WERI-Rb-1 (cell line): ENCODE results near the gene IQSEC1.

Experiments used
- DNase-seq: peaks from one replicate; pipeline ENCODE4 v3.0.0-alpha.2; 2020
- H3K27ac ChIP-seq: fragments of 250-450 bp; sonication (Bioruptor Pico); 2 replicates; pipeline ENCODE4 v1.5.1; 2020; ENCODE audit warnings: mild to moderate bottlenecking, moderate library complexity
- H3K27me3 ChIP-seq: fragments of 250-450 bp; sonication (Bioruptor Pico); 2 replicates; pipeline ENCODE4 v1.5.1; 2021; ENCODE audit warnings: mild to moderate bottlenecking, low read depth, moderate library complexity; ENCODE audit not compliant: insufficient read depth, severe bottlenecking
- H3K36me3 ChIP-seq: fragments of 250-450 bp; sonication (Bioruptor Pico); 2 replicates; pipeline ENCODE4 v1.5.1; 2020; ENCODE audit warnings: mild to moderate bottlenecking, moderate library complexity
- H3K4me3 ChIP-seq: 2 replicates; pipeline ENCODE4 v1.5.1; 2011; ENCODE audit warnings: low read depth, mild to moderate bottlenecking, control low read depth, low read length
- H3K9me3 ChIP-seq: fragments of 250-450 bp; sonication (Bioruptor Pico); 2 replicates; pipeline ENCODE4 v1.5.1; 2021; ENCODE audit warnings: mild to moderate bottlenecking, moderate library complexity; ENCODE audit not compliant: severe bottlenecking
- CTCF ChIP-seq: IDR thresholded peaks from 2 replicates; pipeline ENCODE4 v1.5.1; 2011; ENCODE audit warnings: low read depth, mild to moderate bottlenecking, control low read depth, inconsistent platforms, low read length

The IQSEC1 gene

GRCh38 chr3:12991481-12991837 is 81.8 kb downstream of the IQSEC1 start:
- Histone ChIP-seq H3K27me3 (no peaks in the 10 kb centered on the region), H3K36me3 (peaks cover 2% of the 10 kb centered on the region), H3K9me3 (no peaks in the 10 kb centered on the region), H3K4me3 (no peak overlapping the region), H3K27ac (peak overlapping the region; percentile 97)
- no peak for TF ChIP-seq CTCF
- DNase-seq, result no peak

DNA sequence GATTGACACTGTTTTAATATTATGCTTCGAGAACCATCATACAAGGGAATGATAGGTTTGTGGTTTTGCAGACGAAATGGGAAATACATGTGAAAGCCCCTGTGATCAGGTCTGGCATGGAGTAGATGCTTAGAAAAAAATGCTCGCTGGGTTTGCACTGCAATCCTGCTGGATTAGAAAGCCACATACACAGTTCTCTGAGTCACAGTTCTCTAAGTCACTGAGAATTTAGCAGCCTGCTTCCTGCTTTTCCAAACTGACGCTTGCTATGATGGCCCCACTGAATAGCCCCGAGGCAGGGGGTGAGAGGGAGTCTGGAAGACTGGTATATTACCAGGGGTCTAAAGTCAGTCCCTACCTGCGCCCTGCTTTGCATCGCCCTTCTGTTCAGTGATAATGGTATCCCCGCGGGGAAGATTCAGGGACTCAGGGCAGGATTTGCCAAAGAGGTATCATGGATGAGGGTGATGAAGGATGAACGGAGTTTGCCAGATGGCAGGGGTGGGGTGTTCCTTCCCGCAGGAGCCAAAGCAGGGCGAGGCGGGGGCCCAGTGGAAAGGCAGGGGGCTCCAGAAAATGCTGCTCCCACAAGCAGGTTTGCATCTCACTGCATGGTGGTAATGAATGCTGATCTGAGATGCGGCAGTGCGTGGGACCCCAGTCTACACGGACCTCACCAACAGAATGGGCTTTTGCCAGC is 82.3 kb downstream of the IQSEC1 start:
- H3K27me3 ChIP-seq, result no peaks in the 10 kb centered on the region
- peaks cover 3% of the 10 kb centered on the region for H3K36me3 ChIP-seq
- TF ChIP-seq CTCF, result no peak
- H3K4me3 ChIP-seq, result 0 out of 2 replicates have a peak overlapping the region, but pooled peaks have one; percentile 4
- peak overlapping the region; percentile 97 for H3K27ac ChIP-seq
- DNase-seq, result peak; percentile 59
- H3K9me3 ChIP-seq, result no peaks in the 10 kb centered on the region

GRCh38 chr3:12990306-12990705 is 82.9 kb downstream of the IQSEC1 start:
- no peak for TF ChIP-seq CTCF
- Histone ChIP-seq H3K36me3 (peaks cover 3% of the 10 kb centered on the region), H3K4me3 (no peak overlapping the region), H3K9me3 (no peaks in the 10 kb centered on the region), H3K27me3 (no peaks in the 10 kb centered on the region), H3K27ac (peak overlapping the region; percentile 97)
- DNase-seq, result no peak

DNA sequence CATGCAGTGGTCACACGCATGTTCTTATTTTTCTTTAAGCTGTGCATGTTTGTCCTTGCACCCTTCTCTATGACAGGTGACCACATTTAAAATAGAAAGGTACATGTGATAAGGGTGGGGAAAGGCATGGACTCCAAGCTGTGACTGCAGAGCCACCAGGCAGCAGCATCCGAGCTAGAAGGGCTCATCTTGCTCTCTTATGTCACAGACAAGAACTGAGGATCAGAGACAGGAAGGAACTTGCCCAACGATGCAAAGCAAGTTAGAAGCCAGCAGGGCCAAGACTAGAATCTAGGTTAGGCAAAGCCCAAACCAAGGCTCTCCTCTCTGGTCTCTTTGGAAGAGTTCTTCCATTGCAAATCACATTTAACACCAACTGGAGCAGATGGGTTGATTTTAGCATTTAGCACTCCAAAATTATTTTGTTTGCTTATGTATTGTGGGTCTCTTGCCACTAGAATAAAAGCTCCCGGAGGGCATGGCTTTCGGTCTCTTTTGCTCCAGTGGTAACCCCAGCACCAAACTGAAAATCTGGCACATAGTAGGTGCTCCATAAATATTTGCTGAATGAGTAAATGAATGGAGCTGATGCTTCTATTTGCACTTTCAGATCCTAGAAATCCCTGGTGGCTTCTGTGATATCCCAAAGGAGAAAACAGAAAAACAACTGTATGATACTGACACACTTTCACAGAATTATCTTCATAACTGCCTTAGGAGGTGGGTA is 84.3 kb downstream of the IQSEC1 start:
- peaks cover 8% of the 10 kb centered on the region for H3K36me3 ChIP-seq
- peak overlapping the region; percentile 97 for H3K27ac ChIP-seq
- no peaks in the 10 kb centered on the region for H3K27me3 ChIP-seq
- H3K4me3 ChIP-seq, result no peak overlapping the region
- no peak for TF ChIP-seq CTCF
- DNase-seq, result no peak
- H3K9me3 ChIP-seq, result no peaks in the 10 kb centered on the region

- no peak for TF ChIP-seq CTCF
- H3K27me3 ChIP-seq, result no peaks in the 10 kb centered on the region
- H3K36me3 ChIP-seq, result peaks cover 21% of the 10 kb centered on the region
- H3K9me3 ChIP-seq, result no peaks in the 10 kb centered on the region
- H3K4me3 ChIP-seq, result no peak overlapping the region
- H3K27ac ChIP-seq, result peak overlapping the region; percentile 97
- DNase-seq, result no peak
Observed at GRCh38 chr3:12987602-12988001, 85.6 kb downstream of the IQSEC1 start.
